Measurements from ENCODE around the gene SHANK3.

The SHANK3 gene

DNA sequence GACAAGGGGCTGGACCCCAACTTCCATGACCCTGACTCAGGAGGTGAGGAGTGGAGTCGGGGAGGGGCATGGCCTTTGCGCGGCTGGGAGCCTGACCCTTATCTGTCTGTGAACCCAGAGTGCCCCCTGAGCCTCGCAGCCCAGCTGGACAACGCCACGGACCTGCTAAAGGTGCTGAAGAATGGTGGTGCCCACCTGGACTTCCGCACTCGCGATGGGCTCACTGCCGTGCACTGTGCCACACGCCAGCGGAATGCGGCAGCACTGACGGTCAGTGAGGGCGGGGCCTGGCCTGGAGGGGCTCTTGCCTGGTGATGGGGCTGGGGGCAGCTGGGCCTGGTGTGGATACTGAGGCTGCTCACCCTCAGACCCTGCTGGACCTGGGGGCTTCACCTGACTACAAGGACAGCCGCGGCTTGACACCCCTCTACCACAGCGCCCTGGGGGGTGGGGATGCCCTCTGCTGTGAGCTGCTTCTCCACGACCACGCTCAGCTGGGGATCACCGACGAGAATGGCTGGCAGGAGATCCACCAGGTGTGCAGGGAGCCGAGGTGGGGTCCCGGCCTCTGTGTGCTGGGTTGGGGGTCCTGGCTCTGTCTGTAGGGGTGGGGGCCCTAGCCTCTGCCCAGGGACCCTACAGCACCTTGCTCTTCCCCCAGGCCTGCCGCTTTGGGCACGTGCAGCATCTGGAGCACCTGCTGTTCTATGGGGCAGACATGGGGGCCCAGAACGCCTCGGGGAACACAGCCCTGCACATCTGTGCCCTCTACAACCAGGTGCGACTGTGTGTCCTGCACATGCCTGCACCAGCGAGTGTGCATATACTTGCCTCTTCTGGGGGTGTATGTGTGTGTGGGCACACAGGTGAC lies 6.3 kb downstream of the SHANK3 start:
- DNase-seq = no peak

DNA sequence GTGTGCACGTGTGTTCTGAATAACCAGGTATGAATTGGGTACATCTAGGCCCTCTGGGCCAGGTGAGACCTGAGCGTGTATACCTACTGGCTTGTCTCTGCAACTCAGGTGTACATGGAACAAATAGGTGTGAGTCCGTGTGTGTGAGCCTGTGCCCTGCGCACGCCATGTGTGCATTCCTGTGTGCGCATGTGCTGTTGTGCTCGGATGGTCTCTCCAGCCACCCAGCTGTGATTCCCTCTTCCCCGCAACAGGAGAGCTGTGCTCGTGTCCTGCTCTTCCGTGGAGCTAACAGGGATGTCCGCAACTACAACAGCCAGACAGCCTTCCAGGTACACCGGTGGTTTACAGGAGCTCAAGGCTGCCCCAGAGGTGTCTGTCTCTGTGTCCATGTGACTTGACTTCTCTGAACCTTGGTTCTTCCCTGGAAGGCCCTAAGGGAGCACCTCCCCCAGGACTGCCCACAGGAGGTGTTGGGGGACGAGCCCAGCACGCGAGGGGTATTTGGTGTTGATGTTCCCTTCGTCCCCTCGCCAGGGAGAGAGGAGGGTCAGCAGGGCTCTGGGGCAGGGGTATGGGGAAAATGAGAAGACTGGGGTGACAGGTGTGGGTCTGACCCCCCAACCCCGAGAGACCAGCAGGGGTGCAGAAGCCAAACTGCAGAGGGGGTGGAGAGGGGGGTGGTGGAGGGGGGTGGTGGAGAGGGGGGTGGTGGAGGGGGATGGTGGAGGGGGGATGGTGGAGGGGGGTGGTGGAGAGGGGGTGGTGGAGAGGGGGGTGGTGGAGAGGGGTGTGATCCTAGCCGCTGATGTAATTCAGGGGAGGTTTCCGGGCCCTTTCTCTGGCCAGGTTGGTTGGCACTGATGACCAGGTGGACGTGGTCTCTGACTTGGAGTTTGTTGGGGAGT lies 10.7 kb downstream of the SHANK3 start:
- DNase-seq = no peak

DNA sequence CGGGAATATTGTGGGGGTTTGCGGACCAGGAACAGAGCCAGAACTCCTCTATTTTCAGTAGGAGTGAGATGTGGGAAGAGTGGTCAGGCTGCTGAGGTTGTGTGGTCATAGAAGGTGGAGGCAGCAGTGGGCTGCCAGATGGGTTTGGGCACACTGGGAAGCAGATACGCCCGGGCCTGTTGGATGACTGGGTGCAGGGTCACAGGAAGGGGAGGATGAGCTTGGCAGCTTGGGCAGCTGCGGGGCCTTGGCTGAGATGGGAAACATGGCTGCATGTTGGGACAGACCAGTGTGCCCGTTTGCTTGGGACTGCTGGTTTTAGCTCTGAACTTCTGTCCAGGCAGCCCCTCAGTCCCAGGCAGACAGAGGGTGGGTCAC lies 11.4 kb downstream of the SHANK3 start:
- no peak for DNase-seq

DNA sequence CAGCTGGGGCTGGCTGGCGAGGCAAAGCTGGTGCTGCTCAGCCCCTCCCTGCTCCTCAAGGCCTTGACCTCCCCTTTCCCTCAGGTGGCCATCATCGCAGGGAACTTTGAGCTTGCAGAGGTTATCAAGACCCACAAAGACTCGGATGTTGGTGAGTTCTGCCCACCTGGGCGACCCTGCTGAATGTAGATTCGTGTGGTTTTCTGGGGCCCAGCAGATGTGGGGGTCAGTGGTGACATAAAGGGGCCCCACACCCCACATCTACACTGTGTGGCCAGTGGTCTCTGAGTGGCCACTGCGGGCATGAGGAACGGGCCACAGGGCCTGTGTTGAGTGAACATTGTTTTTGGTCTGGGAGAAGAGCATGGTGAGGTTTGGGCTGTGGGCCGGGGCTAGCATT lies 11.9 kb downstream of the SHANK3 start:
- no peak for DNase-seq

DNA sequence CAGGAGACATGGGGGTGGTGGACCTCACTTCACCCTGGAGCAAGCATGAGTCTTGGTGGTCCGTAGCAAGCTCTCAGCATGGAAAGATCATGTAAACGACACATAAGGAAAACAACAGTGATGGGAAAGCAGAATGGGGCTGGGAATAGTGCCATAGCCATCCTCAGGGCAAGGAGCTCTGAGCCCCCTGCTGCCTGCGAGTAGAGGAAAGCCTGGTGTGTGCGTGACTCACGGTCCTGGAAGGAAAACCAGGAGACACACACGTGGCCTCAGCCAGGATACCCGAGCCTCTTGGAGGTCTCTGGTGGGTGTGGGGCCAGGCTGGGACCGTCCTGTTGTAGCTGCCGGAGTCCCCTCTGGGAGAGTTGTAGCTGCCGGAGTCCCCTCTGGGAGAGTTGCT lies 12.4 kb downstream of the SHANK3 start:
- DNase-seq = no peak

DNA sequence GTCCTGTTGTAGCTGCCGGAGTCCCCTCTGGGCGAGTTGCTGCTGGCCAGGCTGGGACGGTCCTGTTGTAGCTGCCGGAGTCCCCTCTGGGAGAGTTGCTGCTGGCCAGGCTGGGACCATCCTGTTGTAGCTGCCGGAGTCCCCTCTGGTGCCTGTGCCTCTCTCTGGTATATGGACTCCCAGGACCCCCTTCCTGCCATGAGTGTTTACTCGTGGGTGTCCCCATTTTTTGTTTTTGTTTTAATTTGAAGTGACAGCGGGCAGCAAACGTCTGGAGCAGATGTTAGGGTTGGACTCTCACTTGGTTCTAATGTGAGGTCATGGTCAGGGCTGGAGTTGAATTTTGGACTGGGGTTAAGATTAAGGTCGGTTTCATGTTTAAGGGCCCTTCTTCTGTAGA lies 14.2 kb downstream of the SHANK3 start:
- no peak for DNase-seq

DNA sequence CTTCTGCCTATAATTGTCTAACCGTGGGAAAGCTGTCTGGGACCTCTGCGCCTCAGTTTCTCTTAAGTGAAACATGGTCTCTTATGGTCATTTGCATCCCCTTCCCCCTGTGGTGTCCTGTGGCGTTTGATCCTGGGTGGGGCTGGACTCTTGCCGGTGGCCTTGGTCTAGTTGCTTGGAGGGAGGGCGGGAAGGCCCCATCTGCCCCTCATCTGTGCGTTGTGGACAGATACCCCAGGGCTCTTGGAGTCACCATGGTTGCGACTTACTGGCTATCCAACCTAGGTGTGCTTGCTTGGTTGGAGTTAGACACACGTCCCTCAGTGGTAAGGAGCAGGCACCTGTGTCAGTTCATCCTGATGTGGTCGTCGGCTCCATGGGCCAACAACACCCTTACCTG lies 15.2 kb downstream of the SHANK3 start:
- no peak for DNase-seq

DNA sequence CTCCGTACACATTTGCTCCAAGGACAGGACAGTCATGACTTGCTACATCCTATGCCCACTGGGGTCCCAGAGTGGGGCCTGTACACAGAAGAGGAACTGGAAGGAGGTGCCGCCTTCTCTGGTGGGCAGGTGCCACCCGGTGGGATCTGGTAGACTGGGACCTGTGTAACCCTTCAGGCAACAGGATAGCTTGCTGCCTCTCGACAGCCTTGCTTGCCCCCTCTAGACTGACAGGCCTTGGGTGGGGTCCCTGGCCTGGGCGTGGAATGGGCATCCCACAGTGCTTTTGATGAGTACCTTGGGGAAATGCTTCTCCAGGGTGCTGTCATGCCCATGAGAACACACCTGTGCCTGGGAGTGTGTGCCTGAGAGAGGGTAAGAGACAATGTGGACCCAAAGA lies 15.8 kb downstream of the SHANK3 start:
- DNase-seq = no peak

DNA sequence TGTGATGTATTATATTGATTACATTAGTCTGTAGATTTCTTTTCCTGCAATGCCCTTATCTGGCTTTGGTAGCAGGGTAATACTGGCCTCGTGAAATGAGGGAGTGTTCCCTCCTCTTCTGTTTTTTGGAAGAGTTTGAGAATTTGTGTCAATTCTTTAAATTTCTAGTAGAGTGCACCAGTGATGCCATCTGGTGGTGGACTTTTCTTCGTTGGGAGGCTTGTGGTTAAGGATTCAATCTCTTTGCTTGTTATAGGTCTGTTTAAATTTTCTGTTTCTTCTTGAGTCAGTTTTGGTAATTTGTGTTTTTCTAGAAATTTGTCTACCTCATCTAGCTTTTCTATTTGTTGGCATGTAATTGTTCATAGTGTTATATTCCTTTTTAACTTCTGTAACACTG lies 18.9 kb downstream of the SHANK3 start:
- peak; percentile 25 for DNase-seq

DNA sequence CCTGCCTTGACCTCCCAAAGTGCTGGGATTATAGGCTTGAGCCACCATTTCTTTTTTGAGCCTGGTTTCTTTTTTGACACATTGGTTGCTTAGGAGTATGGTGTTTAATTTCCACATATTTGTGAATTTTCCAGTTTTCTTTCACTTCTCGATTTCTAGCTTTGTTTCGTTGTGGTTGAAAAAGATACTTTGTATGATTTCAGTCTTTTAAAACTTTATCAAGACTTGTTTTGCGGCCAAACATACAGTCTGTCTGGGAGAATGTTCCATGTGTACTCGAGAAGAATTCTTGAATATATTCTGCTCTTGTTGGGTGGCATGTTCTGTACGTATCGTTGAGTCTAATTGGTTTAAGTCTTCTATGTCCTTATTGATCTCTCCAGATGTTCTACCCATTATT lies 20.8 kb downstream of the SHANK3 start:
- DNase-seq = no peak

DNA sequence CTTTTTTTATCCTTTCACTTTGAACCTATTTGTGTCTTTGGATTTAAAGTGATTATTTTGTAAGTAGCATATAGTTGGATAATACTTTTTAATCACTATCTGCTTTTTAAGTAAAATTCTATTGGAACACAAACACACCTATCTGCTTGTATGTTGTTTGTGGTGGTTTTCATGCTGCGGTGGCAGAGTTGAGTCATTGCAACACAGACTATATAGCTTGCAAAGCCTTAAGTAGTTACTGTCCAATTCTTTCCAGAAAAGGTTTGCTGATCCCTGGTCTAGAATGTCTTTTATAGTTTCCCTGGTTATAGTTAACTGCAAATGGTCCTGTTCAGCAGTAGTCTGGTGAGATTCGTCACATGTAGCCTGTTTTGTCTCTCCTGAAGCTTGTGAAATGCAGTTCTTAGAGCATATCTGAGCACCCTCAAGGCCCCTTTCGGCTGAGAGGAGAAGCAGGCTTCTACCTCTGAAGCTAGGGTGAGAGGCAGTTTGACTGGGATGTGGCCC lies 21.5 kb downstream of the SHANK3 start:
- no peak for DNase-seq

DNA sequence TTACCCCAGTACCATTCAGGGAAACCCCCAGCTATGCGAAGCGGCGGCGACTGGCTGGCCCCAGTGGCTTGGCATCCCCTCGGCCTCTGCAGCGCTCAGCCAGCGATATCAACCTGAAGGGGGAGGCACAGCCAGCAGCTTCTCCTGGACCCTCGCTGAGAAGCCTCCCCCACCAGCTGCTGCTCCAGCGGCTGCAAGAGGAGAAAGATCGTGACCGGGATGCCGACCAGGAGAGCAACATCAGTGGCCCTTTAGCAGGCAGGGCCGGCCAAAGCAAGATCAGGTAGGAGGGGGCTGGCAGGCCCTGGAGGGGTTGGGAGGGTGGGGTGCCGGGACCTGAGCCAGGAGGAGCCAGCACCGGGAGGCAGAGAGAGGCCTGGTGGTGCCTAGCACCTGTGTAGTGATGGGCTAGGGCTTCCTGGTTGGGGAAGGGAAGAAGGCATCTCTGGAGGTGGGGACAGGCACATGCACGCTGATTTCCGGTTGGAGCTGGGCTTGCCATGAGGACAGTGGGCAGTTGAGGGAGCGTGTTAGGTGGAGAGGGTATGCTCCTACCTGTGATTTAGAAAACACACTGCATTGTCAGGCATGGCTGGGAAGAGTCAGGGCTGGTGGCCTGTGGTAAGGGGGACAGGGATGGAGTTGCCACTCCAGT lies 22.3 kb downstream of the SHANK3 start:
- DNase-seq = no peak

DNA sequence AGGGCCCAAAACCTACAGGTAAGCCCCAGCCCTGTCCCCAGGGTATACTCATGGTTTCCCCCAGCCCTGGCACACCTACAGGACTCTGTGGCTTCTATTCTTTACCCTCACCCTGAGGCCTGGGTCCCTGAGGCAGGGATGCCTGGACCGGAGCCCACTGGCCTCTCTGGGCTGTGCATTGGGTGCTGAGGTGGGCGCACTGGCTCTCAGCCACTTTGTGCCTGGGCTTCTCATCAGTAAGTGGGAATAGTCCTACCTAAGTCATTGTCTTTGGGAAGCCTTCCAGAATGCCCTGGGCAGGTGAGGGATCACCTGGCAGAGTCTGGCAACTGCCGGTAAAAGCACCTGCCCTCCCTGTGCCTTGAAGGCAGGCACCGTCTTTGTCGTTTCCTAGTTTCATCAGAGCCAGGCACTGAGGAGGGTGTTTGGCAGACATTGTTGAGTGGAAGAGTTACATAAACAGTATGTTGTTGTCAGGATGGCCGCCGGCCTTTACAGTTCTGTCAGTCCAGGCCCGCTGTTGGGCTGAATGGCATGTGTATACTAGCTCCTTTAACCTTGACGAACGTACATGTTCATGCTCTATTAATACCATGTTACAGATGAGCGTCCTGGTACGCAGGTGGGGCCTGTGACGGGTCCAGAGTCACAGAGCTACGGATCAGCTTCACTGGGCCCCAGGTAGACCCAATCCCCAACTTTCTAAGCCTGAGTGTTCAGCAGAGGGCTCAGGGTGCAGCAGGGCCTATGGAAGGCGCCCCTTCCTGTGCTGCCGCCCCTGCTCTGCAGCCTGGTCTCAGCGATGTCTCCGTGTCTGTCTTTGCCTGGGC lies 23.0 kb downstream of the SHANK3 start:
- DNase-seq = no peak

DNA sequence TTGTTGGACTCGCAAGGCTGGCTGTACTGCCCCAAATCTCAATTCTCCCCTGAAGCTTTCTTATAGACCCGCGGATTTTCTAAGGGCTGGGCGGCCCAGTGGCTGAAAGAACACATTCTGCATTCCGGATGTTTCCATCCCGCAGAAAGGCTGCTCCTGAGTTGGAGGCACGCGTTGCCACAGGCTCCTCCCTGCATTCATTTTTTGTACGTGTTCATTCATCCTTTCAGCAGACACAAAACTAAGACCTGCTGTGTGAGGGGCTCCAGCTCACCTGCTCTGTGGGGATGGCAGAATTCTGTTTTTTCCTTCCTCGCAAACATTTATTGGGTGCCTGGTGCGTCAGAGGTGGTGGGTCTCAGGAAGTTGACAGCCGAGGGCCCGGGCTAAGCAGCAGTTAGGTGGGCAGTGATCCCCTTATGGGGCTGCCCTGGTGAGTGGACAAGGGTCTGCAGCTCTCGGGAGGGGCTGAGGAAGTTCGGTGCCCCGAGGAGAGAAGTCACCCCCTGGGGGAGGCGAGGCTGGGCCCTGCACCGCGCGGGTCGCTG lies 23.7 kb downstream of the SHANK3 start:
- no peak for DNase-seq

DNA sequence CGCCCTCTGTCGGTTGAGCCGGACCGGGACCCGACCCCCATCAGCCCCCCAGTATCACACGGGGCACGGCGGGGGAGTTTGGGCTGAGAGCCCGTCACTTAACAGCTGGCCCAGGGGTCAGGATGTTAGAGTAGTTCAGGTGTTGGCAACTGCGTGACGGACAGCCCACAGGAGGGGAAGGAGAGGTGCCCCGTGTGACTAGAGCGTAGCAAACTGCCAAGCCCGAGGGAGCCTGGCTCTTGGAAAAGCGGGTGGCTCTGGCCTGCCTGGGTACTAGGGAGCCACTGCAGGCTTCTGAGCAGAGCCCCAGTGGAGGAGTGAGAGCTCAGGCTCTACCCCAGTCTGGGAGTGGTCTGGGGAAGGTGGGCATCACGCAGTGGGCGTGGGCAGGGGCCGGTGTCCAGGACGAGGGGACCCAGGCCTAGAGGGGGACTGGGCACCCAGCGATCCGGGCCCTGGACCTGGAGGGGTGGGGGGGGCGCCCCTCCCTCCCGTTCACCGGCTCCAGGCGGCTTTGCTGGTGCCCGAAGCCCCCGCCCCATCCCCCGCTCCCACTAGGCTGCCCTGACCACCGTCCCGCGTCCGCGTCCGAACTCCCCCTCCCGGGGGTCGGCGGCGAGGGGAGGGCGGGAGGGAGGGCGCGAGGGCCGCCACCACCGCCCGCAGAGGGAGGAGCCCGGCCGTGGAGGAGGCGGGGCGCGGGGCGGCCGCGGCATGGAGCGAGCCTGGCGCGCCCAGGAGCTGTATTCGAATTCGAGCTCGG lies 24.4 kb downstream of the SHANK3 start:
- no peak for DNase-seq

DNA sequence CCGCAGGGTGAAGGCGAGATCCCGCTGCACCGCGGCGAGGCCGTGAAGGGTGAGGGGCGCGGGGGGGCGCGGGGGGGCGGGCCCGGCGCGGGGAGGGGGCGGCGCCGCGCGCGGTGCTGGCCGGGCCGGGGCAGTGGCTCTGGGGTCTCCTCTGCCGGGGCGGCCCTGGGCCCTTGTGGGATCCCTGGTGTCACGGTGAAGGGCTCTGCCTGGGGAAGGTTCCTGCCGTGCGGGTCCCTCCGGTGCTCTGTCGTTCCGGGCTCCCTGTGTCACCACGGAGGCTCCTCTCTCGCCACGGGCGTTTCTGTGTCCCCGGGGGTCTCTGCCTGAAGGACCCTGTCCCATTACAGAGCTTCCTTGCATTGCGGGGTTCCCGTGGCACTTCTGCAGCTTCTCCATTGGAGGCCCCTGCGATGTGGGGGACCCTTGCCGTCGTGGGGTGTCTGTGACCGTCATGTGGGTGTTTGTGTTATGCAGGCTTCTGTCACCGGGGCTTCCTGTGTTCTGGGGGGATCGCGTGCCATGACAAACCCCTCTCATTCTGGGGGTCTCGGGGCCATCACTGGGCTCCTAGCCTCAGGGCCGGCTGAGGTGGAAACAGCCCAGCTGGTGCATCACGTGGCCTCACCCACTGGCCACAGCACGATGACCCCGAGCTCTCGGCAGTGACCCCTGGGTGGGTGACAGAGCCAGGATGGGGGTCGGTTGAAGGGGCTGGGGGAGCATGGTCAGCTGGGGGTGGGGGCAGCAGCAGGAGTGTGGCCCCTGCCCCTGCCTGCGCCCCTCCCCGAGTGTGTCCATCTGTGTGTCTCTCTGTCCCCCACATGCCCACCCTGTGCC lies 25.3 kb downstream of the SHANK3 start:
- no peak for DNase-seq

DNA sequence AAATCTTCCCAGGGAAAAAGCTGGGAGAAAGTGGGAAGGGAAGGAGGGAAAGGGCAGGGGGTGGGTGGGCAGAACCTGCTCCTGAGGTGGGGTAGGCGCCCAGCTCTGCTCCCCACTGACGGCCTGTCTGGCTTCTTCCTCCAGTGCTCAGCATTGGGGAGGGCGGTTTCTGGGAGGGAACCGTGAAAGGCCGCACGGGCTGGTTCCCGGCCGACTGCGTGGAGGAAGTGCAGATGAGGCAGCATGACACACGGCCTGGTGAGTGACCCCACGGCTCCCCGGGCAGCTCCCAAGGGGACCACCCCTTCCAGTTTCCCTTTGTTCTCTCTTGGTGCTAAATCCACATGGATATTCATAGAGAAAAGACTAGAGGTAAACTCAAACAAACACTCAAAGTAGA lies 25.9 kb downstream of the SHANK3 start:
- no peak for DNase-seq

DNA sequence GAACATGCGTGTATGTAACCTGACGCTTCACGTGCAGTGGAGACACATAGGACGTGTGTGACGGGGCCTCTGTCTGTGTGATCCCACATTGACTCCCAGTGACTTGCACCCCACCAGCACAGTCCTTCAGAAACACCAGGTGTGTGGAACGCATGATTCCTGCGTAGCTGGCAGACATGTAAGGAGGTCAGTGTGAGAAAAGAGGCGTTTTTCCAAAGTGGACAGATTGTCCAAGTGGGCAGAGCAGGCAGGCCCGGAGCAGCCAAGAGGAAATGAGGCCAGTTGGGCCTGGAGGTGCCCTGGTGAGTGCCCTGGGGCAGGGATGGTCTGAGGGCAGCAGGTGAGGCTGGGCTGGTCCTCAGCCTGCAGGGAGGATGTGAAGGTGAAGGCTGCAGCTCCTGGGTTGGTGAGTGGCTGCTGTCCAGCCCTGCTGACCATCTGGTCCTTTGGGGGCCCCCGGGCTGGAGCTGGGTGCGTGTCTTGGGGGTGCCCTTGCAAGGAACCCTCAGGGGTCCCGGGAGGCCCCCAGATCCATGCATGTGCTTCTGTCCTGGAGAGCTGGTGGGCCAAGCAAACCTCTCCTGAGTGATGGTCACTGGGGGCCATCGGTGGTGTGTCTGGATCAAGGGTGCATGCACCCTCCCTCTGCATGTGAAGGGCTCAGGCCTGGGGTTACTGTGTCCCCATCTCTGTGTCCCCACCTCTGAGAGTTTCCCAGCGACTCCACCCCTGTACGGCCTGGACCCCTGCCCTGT lies 26.6 kb downstream of the SHANK3 start:
- DNase-seq = no peak

DNA sequence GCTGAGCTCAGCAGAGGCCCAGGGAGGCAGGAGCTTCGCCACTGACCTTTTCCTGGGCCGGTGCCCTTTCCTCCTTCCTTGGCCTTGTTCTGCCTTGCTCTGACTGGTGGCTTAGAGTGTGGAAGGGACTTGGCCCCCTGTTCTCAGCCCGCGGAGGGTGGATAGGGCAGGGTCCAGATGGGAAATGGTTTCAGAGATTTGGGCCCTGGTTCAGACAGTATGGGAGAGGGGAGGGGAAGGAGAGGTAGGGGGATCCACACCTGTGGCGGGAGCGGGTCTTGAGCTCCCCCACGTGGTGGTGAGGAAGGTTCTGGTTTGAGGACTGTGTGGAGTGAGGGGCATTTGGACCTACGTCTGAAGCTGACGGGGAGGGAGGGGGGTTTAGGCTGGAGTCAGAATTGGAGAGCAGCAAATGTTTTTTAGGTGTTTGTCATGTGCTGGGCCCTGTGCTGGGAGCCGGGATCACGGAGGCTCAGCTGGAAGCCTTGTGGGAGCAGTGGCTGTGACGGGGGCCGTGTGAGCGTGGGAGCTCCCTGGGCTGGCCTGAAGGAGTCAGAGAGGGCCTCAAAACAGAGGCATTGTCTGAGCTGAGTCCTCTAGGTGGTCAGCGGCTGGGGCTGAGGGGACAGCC lies 27.2 kb downstream of the SHANK3 start:
- DNase-seq = no peak
